ENCODE data around the gene TUFT1. TPM values are rescaled to one million over a fixed set of nuclear protein-coding genes. Genes with fewer than 3 reads are reported as not detected.

The TUFT1 gene
- total RNA-seq, 2 experiments from 2014 or later, result 7.2 to 9.6 TPM

DNA sequence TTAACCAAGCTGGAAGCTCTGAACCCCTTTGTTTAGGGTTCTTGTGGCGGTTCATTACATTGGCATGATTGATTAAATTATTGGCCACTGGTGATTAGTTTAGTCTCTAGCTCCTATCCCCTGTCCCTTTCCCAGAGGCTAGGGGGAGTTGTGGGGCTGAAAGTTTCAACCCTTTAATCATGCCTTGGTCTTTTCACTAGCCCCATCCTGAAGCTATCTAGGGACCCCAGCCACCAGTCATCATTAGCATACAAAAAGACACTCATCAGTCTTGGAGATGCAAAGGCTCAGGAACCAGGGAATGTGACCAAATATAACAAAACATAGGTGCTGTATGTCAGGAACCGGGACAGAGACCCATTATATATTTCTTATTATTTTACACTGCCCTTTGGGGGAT, 37.1 kb downstream of the TUFT1 start:
- H3K27me3 ChIP-seq (ENCODE audit: control insufficient read depth in 1 of 2, insufficient read depth in 2 of 2, low read length in 2 of 2), result no peaks in the 10 kb centered on the region
- no peak for TF ChIP-seq CTCF (IDR thresholded peaks at IDR 0.05)
- H3K4me1 ChIP-seq (ENCODE audit: insufficient read depth, low read length), result no peaks in the 10 kb centered on the region
- H3K27ac Mint-ChIP-seq, result no peak overlapping the region
- H3K9me3 Mint-ChIP-seq, result no peaks in the 10 kb centered on the region
- H3K4me3 Mint-ChIP-seq, result no peak overlapping the region
- no peak for DNase-seq
- H3K27ac ChIP-seq (ENCODE audit: low read depth in 1 of 2, low read length in 2 of 2), result no peak overlapping the region
- intact Hi-C loops (cut with DNase I, micrococcal nuclease), result no loop called here
- H3K4me3 ChIP-seq (ENCODE audit: low read length), result no peak overlapping the region
- H3K36me3 ChIP-seq (ENCODE audit: insufficient read depth, low read length), result no peaks in the 10 kb centered on the region
- no peak for ATAC-seq (ENCODE audit: poor library complexity)
- H3K27me3 Mint-ChIP-seq, result no peaks in the 10 kb centered on the region
- H3K4me1 Mint-ChIP-seq (ENCODE audit: low read depth), result no peaks in the 10 kb centered on the region
- no peaks in the 10 kb centered on the region for H3K9me3 ChIP-seq (ENCODE audit: control insufficient read depth in 1 of 2, insufficient read depth in 1 of 2, low read length in 2 of 2)
- ChIA-PET CTCF (no interaction called here), POLR2A (no interaction called here)
- H3K36me3 Mint-ChIP-seq (ENCODE audit: low read depth), result peaks cover 3% of the 10 kb centered on the region

DNA sequence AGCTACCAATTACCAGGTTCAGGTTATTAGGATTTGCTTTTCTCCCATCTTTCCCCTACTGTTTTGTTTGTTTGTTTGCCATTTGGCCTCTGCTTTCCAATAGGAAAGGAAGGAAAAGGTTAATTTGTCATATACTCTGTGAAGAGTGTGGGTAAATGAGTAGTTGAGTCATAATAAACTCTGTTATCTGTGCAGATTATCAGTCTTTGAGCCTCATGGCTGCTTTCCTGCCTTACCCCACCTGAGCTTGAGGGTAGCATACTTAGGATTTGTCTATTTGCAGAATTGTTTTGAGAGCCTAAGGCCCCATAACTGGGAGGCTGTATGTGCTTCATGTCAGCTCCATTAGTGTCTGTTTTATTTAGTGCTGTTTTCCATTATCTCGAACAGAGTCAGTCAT, 38.8 kb downstream of the TUFT1 start:
- intact Hi-C loops (cut with DNase I, micrococcal nuclease), result no loop called here
- ATAC-seq (ENCODE audit: poor library complexity) (no peak), DNase-seq (no peak)
- Mint-ChIP-seq H3K4me3 (no peak overlapping the region), H3K27ac (no peak overlapping the region), H3K27me3 (no peaks in the 10 kb centered on the region), H3K4me1 (ENCODE audit: low read depth) (no peaks in the 10 kb centered on the region), H3K9me3 (no peaks in the 10 kb centered on the region), H3K36me3 (ENCODE audit: low read depth) (peaks cover 2% of the 10 kb centered on the region)
- CTCF ChIA-PET, result interaction anchor here (1.0 kb wide), 1 partner anchor 27 kb away, joined by 3 read pairs; no protein-coding TSS in a partner anchor
- Histone ChIP-seq H3K36me3 (ENCODE audit: insufficient read depth, low read length) (no peaks in the 10 kb centered on the region), H3K4me1 (ENCODE audit: insufficient read depth, low read length) (no peaks in the 10 kb centered on the region), H3K9me3 (ENCODE audit: control insufficient read depth in 1 of 2, insufficient read depth in 1 of 2, low read length in 2 of 2) (no peaks in the 10 kb centered on the region), H3K27me3 (ENCODE audit: control insufficient read depth in 1 of 2, insufficient read depth in 2 of 2, low read length in 2 of 2) (no peaks in the 10 kb centered on the region), H3K27ac (ENCODE audit: low read depth in 1 of 2, low read length in 2 of 2) (no peak overlapping the region), H3K4me3 (ENCODE audit: low read length) (no peak overlapping the region)
- TF ChIP-seq CTCF (IDR thresholded peaks at IDR 0.05), result no peak
- POLR2A ChIA-PET, result no interaction called here

DNA sequence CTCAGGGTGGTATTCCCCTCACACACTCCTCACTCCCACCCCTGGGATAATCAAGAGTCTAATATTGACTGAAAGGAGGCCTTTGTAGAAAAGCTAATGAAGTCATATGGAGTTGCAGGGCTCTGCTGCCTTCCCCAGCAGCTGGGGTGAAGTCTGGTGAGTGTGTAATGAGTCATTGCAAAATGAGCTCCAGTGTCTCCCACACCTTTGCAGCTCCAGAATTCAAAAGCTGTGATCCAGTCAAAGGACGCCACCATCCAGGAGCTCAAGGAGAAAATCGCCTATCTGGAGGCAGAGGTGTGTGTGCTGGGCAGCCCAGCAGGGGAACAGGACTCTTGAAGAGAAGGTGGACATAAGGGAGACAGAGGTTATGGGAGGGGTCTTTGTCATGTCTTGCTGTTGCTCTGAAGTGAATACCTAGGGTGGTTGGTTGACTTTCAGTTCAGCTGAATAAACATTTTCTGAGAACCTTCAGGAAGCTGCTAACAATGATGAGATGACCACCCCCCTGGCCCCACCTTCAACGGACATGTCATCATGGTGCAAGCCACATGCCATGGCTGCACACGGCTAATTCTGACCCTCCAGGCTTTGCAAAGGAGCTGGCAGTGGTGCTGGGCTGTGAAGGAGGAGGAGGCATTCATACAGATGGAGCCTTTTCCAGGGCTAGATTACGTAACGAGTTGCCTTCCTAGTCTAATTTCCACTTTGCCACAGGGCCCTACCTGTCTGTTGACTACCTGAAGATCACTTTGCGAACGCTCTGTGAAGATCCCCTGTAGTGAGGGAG, 39.5 kb downstream of the TUFT1 start:
- POLR2A ChIA-PET, result no interaction called here
- intact Hi-C loops (cut with DNase I, micrococcal nuclease), result no loop called here
- Mint-ChIP-seq H3K36me3 (ENCODE audit: low read depth) (no peaks in the 10 kb centered on the region), H3K4me1 (ENCODE audit: low read depth) (no peaks in the 10 kb centered on the region), H3K27me3 (no peaks in the 10 kb centered on the region), H3K9me3 (no peaks in the 10 kb centered on the region), H3K4me3 (no peak overlapping the region), H3K27ac (no peak overlapping the region)
- no peak overlapping the region for H3K27ac ChIP-seq (ENCODE audit: low read depth in 1 of 2, low read length in 2 of 2)
- no peaks in the 10 kb centered on the region for H3K9me3 ChIP-seq (ENCODE audit: control insufficient read depth in 1 of 2, insufficient read depth in 1 of 2, low read length in 2 of 2)
- no peak for ATAC-seq (ENCODE audit: poor library complexity)
- H3K4me3 ChIP-seq (ENCODE audit: low read length), result no peak overlapping the region
- DNase-seq, result no peak
- CTCF ChIA-PET, result interaction anchor here (0.6 to 1.0 kb wide), 2 partner anchors 26 to 631 kb away, joined by 3 to 4 read pairs; no protein-coding TSS in a partner anchor
- no peaks in the 10 kb centered on the region for H3K27me3 ChIP-seq (ENCODE audit: control insufficient read depth in 1 of 2, insufficient read depth in 2 of 2, low read length in 2 of 2)
- TF ChIP-seq CTCF (IDR thresholded peaks at IDR 0.05), result no peak
- no peaks in the 10 kb centered on the region for H3K36me3 ChIP-seq (ENCODE audit: insufficient read depth, low read length)
- no peaks in the 10 kb centered on the region for H3K4me1 ChIP-seq (ENCODE audit: insufficient read depth, low read length)
